LNCaP clone FGC (cell line): ENCODE data around the gene CYP27C1.

ENCODE experiments used
- DNase-seq: peaks from one replicate; pipeline ENCODE4 v3.0.0-alpha.2; 2011; ENCODE audit warnings: low read depth
- H3K4me3 ChIP-seq: 2 replicates; pipeline ENCODE4 v1.5.1; 2011; ENCODE audit warnings: mild to moderate bottlenecking, low read depth, low read length, control low read depth
- TF ChIP-seq, protein P1 (sequence below): IDR thresholded peaks from 2 replicates; pipeline ENCODE4 v1.5.1; 2012; ENCODE audit warnings: mild to moderate bottlenecking; ENCODE audit not compliant: control insufficient read depth, insufficient read depth; ENCODE audit errors: extremely low read depth

CYP27C1 gene

DNA sequence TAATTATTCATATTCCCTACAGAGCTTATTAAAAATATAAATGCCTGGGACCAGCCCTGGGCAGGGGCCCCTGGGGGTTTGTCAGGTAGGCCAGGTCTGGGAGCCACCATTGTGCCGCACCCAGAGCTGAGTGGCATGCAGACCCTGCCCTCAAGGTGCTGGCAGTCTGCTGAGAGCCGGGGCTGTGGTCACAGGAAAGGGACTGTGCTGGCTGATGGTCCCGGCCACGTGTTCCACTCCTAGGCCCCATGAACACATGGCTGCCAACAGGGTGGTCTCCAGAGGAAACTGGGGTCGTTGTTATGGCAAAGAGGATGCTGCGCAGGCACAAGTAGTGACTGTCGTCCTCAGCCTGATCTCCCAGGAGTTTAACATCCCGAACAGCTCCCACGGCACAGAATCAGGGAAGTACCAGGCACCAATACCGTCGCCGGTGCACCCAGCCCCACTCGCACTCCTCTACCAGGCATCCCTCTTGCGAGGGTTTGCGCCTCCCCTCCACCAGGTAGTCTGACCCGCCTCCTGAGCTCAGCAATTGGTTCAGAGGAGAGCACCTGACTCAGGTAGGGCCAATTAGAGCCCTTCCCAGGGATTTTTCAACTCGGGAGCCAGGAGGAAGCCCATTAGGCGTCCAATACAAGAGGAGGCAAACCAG lies 73.9 kb downstream of the CYP27C1 start:
- no peak for DNase-seq
- H3K4me3 ChIP-seq = no peak overlapping the region
- TF ChIP-seq, protein P1, sequence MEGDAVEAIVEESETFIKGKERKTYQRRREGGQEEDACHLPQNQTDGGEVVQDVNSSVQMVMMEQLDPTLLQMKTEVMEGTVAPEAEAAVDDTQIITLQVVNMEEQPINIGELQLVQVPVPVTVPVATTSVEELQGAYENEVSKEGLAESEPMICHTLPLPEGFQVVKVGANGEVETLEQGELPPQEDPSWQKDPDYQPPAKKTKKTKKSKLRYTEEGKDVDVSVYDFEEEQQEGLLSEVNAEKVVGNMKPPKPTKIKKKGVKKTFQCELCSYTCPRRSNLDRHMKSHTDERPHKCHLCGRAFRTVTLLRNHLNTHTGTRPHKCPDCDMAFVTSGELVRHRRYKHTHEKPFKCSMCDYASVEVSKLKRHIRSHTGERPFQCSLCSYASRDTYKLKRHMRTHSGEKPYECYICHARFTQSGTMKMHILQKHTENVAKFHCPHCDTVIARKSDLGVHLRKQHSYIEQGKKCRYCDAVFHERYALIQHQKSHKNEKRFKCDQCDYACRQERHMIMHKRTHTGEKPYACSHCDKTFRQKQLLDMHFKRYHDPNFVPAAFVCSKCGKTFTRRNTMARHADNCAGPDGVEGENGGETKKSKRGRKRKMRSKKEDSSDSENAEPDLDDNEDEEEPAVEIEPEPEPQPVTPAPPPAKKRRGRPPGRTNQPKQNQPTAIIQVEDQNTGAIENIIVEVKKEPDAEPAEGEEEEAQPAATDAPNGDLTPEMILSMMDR = no peak

DNA sequence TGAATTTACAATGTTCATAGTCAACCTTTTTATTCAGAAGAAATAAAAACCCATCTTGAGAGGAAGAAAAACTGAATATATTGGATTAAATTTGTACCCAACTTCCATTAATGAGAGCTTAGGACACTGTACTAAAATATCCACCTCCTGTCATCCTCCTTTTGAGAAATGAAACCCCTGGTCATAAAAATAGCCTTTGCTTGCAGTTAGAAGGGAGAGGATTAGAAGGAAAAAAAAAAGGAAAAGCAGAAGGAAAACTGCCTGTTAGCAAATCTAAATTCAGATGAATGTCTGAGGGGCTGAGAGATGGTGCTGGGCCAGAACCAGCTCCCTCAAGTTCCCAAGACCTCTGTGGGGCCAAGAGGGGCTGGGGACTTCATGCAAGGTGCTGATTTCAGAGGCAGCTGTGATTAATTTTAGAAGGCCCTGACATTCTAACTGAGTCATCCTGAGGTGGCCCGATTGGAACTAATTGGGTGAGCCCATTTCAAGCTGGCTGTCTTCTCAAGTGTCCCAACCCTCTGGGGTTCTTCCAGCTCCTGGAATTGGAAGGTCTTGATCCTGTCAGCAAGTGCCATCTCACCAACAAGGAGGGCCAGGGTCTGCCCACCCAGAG lies 74.7 kb downstream of the CYP27C1 start:
- H3K4me3 ChIP-seq = no peak overlapping the region
- no peak for DNase-seq
- TF ChIP-seq, protein P1 = no peak

DNA sequence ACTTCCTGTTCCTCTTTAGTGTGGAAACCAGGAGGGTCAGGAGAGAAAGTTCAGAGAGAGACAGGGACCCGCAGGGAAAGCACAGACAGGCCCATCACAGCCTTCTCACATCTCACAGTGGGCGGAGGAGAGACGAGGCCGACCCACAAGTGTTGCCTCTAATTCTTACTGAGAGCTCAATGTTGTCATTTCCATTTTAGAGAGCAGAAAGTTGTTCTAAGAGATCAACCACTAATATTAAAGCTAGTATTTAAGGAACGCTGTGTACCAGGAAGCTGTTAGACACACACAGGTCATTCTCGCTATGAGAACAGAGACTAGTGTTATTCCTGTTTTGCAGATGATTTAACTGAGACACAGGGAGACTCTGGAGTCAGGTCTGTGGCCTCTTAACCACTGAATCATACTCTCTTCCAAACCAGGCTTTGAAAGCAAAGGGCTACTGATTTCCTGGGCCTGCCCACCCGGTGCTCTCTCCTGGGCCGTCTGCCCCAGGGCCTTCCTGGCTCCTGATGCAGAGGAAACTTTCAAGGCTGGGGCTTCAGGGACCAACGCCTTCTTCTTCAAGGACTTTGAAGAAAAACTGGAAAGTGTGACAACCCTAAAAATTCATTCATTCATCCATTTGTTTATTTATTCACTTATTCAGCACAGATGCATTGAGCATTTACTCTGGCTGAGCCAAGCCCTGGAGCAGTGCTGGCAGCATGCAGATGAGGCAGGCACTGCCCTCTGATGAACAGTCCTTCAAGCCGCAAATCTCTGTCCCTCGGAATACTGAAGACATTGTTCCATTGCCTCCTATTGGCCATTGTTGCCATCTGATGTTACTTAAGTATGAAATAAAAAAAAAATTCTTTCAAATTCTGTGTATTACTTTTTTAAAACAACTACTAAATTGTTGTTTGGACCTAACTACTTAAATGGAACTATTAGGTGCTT lies 76.0 kb downstream of the CYP27C1 start:
- DNase-seq = peak; percentile 42
- no peak overlapping the region for H3K4me3 ChIP-seq
- TF ChIP-seq, protein P1 = 0 out of 2 replicates have a peak, but pooled peaks have one; percentile 5

DNA sequence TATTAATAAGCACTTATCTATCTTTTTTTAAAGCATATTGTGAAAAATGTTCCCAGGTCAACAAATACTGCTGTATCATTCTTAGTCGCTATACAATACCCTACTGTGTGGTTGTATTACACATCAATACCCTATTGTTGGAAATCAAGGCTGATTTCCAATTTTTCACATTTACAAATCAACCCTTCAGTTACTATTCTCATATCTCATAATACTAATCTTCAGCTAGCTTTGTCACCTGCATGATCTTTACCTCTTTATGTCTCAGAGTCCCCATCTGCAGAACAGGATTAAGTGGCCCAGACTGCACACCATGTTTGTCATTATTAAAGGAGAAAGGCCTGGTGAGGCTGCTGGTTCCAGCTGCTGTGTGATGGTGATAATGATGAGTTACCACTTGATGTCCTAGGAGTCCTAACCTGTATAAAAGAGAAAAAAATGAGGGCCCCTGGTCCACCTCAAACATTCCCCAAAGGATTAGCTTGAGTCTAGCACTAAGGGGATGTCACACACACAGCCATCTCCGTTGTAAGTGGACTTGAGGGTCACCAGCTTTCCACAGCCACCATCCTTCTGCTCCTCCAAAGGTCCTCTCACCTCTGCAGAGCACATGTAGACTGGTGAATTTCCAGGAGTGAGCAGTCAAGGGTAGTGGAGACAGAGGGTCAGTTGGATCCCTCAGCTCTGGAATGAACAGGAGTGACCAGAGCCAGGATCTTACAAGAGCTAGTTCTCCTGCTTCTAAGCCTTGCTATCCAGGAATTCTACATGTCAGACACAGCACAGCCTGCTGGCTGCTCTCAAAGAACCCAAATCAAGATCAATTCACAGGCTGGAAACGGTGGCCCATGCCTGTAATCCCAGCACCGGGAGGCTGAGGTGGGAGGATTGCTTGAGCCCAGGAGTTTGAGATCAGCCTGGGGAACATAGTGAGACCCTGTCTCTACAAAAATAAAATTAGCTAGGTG lies 77.2 kb downstream of the CYP27C1 start:
- H3K4me3 ChIP-seq = no peak overlapping the region
- no peak for DNase-seq
- TF ChIP-seq, protein P1 = no peak

DNA sequence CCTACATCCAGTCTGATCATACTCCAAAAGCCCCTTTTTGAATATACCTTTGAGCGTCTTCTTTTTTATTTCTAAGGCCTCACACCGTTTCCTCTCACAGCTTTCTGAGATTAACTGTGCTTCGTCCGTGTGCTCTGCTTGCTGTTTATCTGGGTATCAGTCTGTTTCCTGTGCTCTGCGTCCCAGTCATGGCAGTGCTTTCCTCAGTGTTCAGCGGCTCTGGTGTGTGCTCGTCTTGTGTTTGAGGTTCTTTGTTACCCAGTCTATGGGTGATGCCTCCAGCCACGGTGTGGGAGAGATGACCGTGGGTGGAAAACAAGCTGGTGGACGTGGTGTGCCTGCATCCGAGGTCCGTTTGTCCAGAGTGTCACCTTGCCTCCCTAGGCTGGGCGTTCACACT lies 79.6 kb downstream of the CYP27C1 start:
- no peak for DNase-seq
- no peak overlapping the region for H3K4me3 ChIP-seq
- TF ChIP-seq, protein P1 = no peak

DNA sequence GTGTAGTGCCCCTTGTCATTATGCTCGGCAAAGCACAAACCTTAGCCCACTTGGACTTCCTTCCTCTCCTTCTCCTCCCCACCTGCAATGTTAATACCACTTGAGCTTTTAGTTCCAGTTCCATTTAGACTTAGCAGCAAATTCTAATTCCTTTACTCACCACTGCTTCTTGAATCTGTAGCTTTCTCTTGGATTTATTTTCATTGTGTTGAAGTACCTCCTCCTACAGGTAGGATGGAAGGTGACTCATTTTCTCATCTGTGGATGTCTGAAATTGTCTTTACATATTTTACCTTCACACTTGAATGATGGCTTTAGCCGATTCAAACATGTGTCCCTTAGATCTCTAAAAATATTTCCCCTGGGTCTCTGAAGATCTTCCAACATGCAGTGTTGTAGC lies 80.3 kb downstream of the CYP27C1 start:
- H3K4me3 ChIP-seq = no peak overlapping the region
- DNase-seq = no peak
- TF ChIP-seq, protein P1 = no peak
